Uterus (tissue), 4 donors: ENCODE measurements around the gene PLEKHG3. TPM values are rescaled to one million over a fixed set of nuclear protein-coding genes. Genes with fewer than 3 reads are reported as not detected.
A peak's percentile ranks its signal among the peaks of the same experiment; 100 is the strongest.

Experiments used
- DNase-seq, 2 donors: peaks; one replicate each; pipeline ENCODE4 v3.0.0-alpha.2; 2019 to 2020
- H3K27ac ChIP-seq, 2 donors: fragments of 200-600 bp; sonication (generic); 1 replicate in 1 of 2; 2 replicates in 1 of 2; pipeline ENCODE4 v1.5.1; 2016 to 2018
- H3K27me3 ChIP-seq, 2 donors: fragments of 200-600 bp; sonication (generic); one replicate each; pipeline ENCODE4 v1.5.1; 2018 to 2019; ENCODE audit warnings: control low read depth in 1 of 2
- H3K36me3 ChIP-seq, 2 donors: fragments of 200-600 bp; sonication (generic); one replicate each; pipeline ENCODE4 v1.5.1; 2019; ENCODE audit warnings: control low read depth in 1 of 2
- H3K4me1 ChIP-seq, 2 donors: fragments of 200-600 bp; sonication (generic); one replicate each; pipeline ENCODE4 v1.5.1; 2018 to 2019; ENCODE audit warnings: control low read depth in 1 of 2
- H3K4me3 ChIP-seq, 2 donors: fragments of 200-600 bp; sonication (generic); 1 replicate in 1 of 2; 2 replicates in 1 of 2; pipeline ENCODE4 v1.5.1; 2018 to 2019; ENCODE audit warnings: mild to moderate bottlenecking in 1 of 2
- H3K9me3 ChIP-seq, 2 donors: fragments of 200-600 bp; sonication (generic); one replicate each; pipeline ENCODE4 v1.5.1; 2019; ENCODE audit warnings: control low read depth in 1 of 2
- POLR2A ChIP-seq, 2 donors: fragments of 450-650 bp; IDR thresholded peaks; one replicate each; pipeline ENCODE4 v1.6.1; 2016; ENCODE audit warnings: antibody characterized with exemption in 2 of 2, mild to moderate bottlenecking in 1 of 2, moderate library complexity in 1 of 2
- intact Hi-C: fragments of 100-400 bp; cut with DNase I; formaldehyde crosslinking; loops from one replicate; pipeline ENCODE4 v1.15.1; 2023; ENCODE audit warnings: low total_unique reads
- total RNA-seq, 4 donors: library from RNA; depleted of rRNA in 3 of 4; stranded (reverse); fragments of >200 nt in 3 of 4; gene quantifications; one replicate each; pipeline versions ENCODE4 v1.1.0 to v1.2.4, GENCODE V29; 2014 to 2023
- TF ChIP-seq, protein P1 (sequence below), 4 experiments: fragments of 200-600 bp in 2 of 4; fragments of 450-650 bp in 2 of 4; sonication (generic) in 2 of 4; IDR thresholded peaks; one replicate each; pipeline ENCODE4 v1.5.1; 2016 to 2019; ENCODE audit warnings: antibody characterized with exemption in 4 of 4, mild to moderate bottlenecking in 2 of 4, moderate library complexity in 1 of 4
- donor health status: DM: yes; HTN: yes; CAD: no.

PLEKHG3 gene
- total RNA-seq, 4 donors from 2014 or later, result 40.5 to 178 (median 59.7) TPM

DNA sequence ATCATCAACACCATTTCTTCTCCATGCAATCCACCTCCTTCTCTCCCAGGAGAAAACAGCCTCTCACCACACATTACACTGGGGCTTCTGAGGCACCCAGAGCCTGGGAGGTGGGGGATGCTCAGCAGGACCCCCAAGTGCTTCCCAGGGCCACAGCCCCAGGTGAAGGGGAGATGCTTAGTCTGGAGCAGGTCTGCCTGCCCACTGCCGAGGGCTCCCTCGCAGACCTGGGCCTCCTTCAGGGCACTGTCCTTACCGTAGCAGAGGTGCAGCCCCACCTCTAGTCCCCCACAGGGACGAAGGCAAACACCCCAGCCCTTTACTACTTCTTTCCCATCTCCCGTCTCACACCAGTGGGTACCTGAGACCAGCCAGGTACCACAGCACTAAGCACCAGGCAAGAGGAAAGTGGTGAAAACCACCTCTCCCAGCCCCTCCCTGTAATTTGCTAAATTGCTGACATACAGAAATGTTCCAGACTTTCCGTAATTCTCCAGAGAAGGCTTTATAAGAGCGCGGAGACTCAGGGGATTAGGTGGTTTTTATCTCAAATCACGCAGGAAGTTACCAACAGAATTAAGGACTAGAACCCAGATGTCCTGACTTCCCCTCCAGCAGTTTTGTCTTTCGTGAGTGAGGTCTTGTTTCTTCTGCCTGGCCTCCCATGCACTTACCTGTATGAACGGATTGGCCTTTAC, 59.0 kb downstream of the PLEKHG3 start:
- intact Hi-C loops, result loop anchor here (5.0 kb wide), 1 partner anchor 91 kb away; no protein-coding TSS in a partner anchor
- Histone ChIP-seq H3K36me3 (no peaks in the 10 kb centered on the region), H3K4me3 (no peak overlapping the region), H3K27ac (peak overlapping the region; percentile 83 to 87), H3K9me3 (no peaks in the 10 kb centered on the region), H3K4me1 (peaks cover 13 to 29% of the 10 kb centered on the region in 2 donors), H3K27me3 (no peaks in the 10 kb centered on the region)
- DNase-seq, result no peak
- TF ChIP-seq POLR2A (IDR thresholded peaks at IDR 0.05), result no peak
- TF ChIP-seq, protein P1, sequence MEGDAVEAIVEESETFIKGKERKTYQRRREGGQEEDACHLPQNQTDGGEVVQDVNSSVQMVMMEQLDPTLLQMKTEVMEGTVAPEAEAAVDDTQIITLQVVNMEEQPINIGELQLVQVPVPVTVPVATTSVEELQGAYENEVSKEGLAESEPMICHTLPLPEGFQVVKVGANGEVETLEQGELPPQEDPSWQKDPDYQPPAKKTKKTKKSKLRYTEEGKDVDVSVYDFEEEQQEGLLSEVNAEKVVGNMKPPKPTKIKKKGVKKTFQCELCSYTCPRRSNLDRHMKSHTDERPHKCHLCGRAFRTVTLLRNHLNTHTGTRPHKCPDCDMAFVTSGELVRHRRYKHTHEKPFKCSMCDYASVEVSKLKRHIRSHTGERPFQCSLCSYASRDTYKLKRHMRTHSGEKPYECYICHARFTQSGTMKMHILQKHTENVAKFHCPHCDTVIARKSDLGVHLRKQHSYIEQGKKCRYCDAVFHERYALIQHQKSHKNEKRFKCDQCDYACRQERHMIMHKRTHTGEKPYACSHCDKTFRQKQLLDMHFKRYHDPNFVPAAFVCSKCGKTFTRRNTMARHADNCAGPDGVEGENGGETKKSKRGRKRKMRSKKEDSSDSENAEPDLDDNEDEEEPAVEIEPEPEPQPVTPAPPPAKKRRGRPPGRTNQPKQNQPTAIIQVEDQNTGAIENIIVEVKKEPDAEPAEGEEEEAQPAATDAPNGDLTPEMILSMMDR (IDR thresholded peaks at IDR 0.05), result no peak

DNA sequence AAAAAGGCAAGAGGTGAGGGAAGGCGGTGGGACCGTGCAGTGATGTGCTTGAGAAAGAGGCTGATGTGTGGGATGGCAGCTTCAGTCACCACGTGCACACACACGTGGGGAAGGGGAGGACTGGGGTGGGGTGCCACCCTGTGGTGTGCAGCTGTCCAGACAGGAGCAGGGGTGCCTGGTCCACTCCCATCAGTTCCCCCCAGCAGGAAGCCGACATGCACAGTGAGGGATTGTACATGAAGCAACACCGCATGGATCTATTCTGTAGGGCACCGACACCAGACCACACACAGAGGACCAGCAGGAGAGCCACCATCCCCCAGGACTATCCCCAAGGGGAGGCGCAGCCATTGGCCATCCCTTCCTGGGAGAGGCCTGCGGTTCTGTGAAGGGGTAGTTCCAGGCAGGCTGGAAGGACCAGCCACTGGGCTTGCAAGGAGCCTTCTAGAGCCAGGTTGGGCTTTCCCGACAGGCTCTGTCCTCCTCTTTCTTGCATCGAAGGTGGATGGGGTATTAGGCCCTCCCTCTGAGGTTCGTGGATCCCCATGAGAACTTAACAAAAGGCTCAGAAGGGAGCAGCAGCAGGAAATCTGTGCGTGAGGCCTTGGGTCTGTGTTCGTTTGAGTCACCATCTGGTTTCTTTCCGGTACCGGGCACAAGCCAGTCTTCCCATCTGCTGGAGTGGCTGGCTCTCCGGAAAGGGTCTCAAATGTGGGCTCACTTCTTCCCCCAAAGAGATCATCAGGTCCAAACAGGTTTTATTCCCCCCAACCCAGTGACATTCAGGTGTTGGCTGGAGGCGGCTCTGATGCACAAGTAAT, 59.8 kb downstream of the PLEKHG3 start:
- no peaks in the 10 kb centered on the region for H3K36me3 ChIP-seq
- DNase-seq, result peak in 1 of 2 donors; percentile 49
- TF ChIP-seq POLR2A (IDR thresholded peaks at IDR 0.05), result no peak
- TF ChIP-seq, protein P1 (IDR thresholded peaks at IDR 0.05), result peak in 1 of 4 experiments; percentile 16
- intact Hi-C loops, result loop anchor here (5.0 kb wide), 1 partner anchor 92 kb away; no protein-coding TSS in a partner anchor
- H3K9me3 ChIP-seq, result no peaks in the 10 kb centered on the region
- peak overlapping the region; percentile 83 to 87 for H3K27ac ChIP-seq
- H3K27me3 ChIP-seq, result no peaks in the 10 kb centered on the region
- peaks cover 13 to 25% of the 10 kb centered on the region in 2 donors for H3K4me1 ChIP-seq
- H3K4me3 ChIP-seq, result no peak overlapping the region

DNA sequence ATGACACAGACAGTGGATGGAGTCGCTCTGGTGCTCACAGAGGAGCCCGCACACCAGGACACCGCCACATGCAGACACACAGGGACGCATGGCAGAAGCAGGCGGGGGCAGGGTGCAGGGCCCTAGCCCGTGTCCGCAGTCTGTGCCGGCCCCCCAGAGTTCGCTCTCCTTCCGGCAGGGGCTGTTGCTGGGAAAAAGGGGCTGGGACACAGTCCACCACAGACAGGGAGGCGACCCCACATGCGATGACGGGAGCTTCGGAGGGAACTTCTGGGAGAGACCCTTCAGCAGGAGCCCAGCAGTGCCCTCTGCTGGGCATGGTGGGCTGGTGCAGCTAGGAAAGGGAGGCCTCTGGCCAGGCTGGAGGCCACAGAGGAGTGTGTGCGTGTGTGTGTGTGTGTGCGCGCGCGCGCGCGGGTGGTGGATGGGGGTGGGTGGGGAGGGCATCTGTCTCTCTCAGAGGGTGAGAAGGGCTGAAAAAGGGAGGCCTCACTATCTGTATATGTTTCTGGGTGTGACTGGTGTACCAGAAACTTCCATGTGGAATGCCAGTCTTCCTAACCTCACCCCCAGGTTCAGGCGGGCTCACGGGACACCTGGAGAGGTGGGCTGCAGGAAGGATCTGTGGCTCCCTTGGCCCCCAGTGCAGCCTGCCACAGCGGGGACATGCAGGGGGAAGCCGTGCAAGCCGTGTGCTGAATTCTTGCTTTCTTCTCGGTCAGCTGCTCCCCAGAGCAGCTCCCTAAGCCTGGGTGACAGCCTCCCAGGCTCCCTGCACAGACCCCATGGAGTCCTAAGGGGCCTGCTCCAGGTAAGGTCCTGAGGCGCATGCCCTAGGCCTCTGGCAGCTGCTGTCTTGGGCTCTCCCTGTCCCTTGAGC, 60.7 kb downstream of the PLEKHG3 start:
- peak; percentile 77 to 83 for DNase-seq
- H3K36me3 ChIP-seq, result no peaks in the 10 kb centered on the region
- H3K4me3 ChIP-seq, result no peak overlapping the region
- no peaks in the 10 kb centered on the region for H3K9me3 ChIP-seq
- peak overlapping the region; percentile 83 to 87 for H3K27ac ChIP-seq
- intact Hi-C loops, result loop anchor here (5.0 kb wide), 1 partner anchor 93 kb away; no protein-coding TSS in a partner anchor
- H3K27me3 ChIP-seq, result no peaks in the 10 kb centered on the region
- TF ChIP-seq POLR2A (IDR thresholded peaks at IDR 0.05), result no peak
- TF ChIP-seq, protein P1 (IDR thresholded peaks at IDR 0.05), result peak; percentile 93 to 97 (median 94)
- H3K4me1 ChIP-seq, result peaks cover 13 to 21% of the 10 kb centered on the region in 2 donors

DNA sequence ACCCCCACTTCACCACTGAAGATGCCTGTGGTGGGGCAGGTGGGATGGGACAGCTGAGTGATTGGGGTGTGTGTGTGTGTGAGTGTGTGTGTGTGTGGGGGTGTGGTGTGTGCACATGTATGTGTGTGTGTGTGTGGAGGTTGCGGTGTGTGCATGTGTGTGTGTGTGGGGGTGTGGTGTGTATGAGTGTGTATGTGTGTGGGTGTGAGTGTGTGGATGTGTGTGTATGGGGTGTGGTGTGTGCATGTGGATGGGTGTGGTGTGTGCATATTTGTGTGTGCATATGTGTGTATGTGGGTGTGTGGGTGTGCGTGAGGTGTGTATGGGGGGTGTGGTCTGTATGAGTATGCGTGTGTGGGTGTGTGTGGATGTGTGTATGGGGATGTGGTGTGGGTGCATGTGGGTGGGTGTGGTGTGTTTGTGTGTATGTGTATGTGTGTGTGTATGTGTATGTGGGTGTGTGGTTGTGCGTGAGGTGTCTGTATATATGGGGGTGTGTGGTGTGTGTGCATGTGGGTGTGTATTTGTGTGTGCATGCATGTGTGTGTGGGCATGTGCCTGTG, 61.6 kb downstream of the PLEKHG3 start:
- no peak for DNase-seq
- TF ChIP-seq, protein P1 (IDR thresholded peaks at IDR 0.05), result no peak
- Histone ChIP-seq H3K36me3 (no peaks in the 10 kb centered on the region), H3K27me3 (no peaks in the 10 kb centered on the region), H3K4me3 (no peak overlapping the region), H3K27ac (no peak overlapping the region), H3K9me3 (no peaks in the 10 kb centered on the region), H3K4me1 (peaks cover 12 to 19% of the 10 kb centered on the region in 2 donors)
- intact Hi-C loops, result no loop called here
